ENCODE data around the gene URAD. TPM values are rescaled to one million over a fixed set of nuclear protein-coding genes. Genes with fewer than 3 reads are reported as not detected.
A peak's percentile ranks its signal among the peaks of the same experiment; 100 is the strongest.

The URAD gene
- polyA plus RNA-seq, 2 of the 4 experiments (the other 2 are of a cell fraction): not detected

DNA sequence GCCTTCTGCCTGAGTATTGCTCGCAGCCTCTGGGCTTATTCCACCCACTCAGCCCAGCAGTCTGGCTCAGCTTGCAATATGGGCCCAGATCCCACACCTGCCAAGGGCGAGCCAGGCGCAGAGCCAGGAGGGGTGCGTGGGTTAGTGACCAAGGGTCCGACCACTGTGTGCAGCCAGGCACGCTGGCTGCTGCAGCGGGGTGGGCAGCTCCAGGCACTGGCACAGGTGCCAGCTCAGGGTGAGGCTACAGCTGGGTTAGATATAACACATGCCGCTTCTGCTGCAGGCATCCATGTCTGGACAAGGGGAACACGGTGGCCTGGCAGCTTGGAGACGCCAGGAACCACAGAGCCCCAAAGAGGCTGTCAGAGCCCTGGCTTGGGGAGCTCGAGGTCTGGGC, 12.6 kb upstream of the URAD start:
- POLR2A ChIA-PET: no interaction called here
- no peak for DNase-seq (ENCODE audit: low read depth in 1 of 2, low spot score in 1 of 2)
- WGBS (ENCODE audit: missing lambda C conversion rate): 88% methylated on average over 4 of the region's 11 CpGs
- H3K27ac ChIP-seq: no peak overlapping the region
- CTCF ChIA-PET: interaction anchor here (1.0 to 2.3 kb wide), 3 partner anchors 16 to 639 kb away, joined by 3 to 9 read pairs (median 6); no protein-coding TSS in a partner anchor
- no peak overlapping the region for H3K4me3 ChIP-seq
- H3K9me3 ChIP-seq: no peaks in the 10 kb centered on the region
- no peak overlapping the region for H3K4me2 ChIP-seq
- no peak for FAIRE-seq
- no peaks in the 10 kb centered on the region for H3K4me1 ChIP-seq
- ATAC-seq: peak in 1 of 2 experiments; percentile 50; a peak in 2 of 6 replicates
- no peak for TF ChIP-seq PHF8 (IDR thresholded peaks at IDR 0.05; ENCODE audit: borderline replicate concordance, low read depth)
- TF ChIP-seq NPAS2 (CRISPR knock-in tag; IDR thresholded peaks at IDR 0.05; ENCODE audit: borderline replicate concordance): no peak
- TF ChIP-seq, protein P1, sequence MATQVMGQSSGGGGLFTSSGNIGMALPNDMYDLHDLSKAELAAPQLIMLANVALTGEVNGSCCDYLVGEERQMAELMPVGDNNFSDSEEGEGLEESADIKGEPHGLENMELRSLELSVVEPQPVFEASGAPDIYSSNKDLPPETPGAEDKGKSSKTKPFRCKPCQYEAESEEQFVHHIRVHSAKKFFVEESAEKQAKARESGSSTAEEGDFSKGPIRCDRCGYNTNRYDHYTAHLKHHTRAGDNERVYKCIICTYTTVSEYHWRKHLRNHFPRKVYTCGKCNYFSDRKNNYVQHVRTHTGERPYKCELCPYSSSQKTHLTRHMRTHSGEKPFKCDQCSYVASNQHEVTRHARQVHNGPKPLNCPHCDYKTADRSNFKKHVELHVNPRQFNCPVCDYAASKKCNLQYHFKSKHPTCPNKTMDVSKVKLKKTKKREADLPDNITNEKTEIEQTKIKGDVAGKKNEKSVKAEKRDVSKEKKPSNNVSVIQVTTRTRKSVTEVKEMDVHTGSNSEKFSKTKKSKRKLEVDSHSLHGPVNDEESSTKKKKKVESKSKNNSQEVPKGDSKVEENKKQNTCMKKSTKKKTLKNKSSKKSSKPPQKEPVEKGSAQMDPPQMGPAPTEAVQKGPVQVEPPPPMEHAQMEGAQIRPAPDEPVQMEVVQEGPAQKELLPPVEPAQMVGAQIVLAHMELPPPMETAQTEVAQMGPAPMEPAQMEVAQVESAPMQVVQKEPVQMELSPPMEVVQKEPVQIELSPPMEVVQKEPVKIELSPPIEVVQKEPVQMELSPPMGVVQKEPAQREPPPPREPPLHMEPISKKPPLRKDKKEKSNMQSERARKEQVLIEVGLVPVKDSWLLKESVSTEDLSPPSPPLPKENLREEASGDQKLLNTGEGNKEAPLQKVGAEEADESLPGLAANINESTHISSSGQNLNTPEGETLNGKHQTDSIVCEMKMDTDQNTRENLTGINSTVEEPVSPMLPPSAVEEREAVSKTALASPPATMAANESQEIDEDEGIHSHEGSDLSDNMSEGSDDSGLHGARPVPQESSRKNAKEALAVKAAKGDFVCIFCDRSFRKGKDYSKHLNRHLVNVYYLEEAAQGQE (IDR thresholded peaks at IDR 0.05): no peak
- TF ChIP-seq MAFK (IDR thresholded peaks at IDR 0.05; ENCODE audit: partially characterized antibody): no peak
- no peak for TF ChIP-seq HES2 (IDR thresholded peaks at IDR 0.05)
- TF ChIP-seq ATOH8 (CRISPR knock-in tag; IDR thresholded peaks at IDR 0.05; ENCODE audit: low read depth): no peak
- TF ChIP-seq PBX3 (IDR thresholded peaks at IDR 0.05): no peak

DNA sequence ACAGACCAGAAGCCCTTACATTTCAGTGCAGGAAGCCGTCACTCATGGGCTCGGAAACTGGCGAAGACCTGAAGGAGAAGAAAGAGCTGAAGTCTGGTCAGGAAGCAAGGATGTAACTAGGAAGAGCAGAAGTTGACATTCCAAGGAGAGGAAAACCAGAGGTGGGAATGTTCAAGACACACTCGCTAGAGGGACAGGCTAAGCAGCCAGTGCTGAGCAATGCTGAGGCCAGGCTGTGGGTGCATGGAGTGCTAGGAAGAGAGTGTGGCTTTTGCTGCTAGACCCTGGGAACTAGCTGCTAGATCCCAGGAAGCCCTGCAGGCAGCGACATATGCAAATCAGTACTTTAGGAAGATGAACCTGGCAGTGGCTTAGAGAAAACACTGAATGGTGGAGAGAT, 12.1 kb upstream of the URAD start:
- Histone ChIP-seq H3K4me3 (no peak overlapping the region), H3K9me3 (no peaks in the 10 kb centered on the region), H3K4me2 (no peak overlapping the region), H3K4me1 (no peaks in the 10 kb centered on the region), H3K27ac (no peak overlapping the region)
- WGBS (ENCODE audit: missing lambda C conversion rate): 38% methylated on average over 5 of the region's 5 CpGs
- FAIRE-seq: no peak
- DNase-seq (ENCODE audit: low read depth in 1 of 2, low spot score in 1 of 2): peak in 1 of 2 experiments; percentile 5
- peak; percentile 72 to 80; a peak in 5 of 6 replicates for ATAC-seq
- POLR2A ChIA-PET: no interaction called here
- TF ChIP-seq ZNF302 (CRISPR knock-in tag; IDR thresholded peaks at IDR 0.05): no peak
- TF ChIP-seq, protein P1 (IDR thresholded peaks at IDR 0.05): no peak
- no peak for TF ChIP-seq TFCP2L1 (CRISPR knock-in tag; IDR thresholded peaks at IDR 0.05)
- no peak for TF ChIP-seq RFX5 (IDR thresholded peaks at IDR 0.05)
- TF ChIP-seq KDM1A (IDR thresholded peaks at IDR 0.05; ENCODE audit: low read depth): no peak
- no peak for TF ChIP-seq ATOH8 (CRISPR knock-in tag; IDR thresholded peaks at IDR 0.05; ENCODE audit: low read depth)
- TF ChIP-seq MYC (IDR thresholded peaks at IDR 0.05; ENCODE audit: borderline replicate concordance, low read length): no peak
- no peak for TF ChIP-seq POLR2A (IDR thresholded peaks at IDR 0.05; ENCODE audit: low read length)
- no peak for TF ChIP-seq KDM5A (IDR thresholded peaks at IDR 0.05)
- TF ChIP-seq FOSB (CRISPR knock-in tag; IDR thresholded peaks at IDR 0.05): no peak
- TF ChIP-seq TP53 (CRISPR knock-in tag; IDR thresholded peaks at IDR 0.05): no peak
- TF ChIP-seq, protein P2, sequence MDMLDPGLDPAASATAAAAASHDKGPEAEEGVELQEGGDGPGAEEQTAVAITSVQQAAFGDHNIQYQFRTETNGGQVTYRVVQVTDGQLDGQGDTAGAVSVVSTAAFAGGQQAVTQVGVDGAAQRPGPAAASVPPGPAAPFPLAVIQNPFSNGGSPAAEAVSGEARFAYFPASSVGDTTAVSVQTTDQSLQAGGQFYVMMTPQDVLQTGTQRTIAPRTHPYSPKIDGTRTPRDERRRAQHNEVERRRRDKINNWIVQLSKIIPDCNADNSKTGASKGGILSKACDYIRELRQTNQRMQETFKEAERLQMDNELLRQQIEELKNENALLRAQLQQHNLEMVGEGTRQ (IDR thresholded peaks at IDR 0.05): no peak
- TF ChIP-seq ZFP36 (IDR thresholded peaks at IDR 0.05; ENCODE audit: borderline replicate concordance, partially characterized antibody): no peak
- no peak for TF ChIP-seq HDAC2 (IDR thresholded peaks at IDR 0.05)
- no peak for TF ChIP-seq HOXB5 (CRISPR knock-in tag; IDR thresholded peaks at IDR 0.05)
- TF ChIP-seq PHF8 (IDR thresholded peaks at IDR 0.05; ENCODE audit: borderline replicate concordance, low read depth): no peak
- CTCF ChIA-PET: interaction anchor here (1.0 to 2.3 kb wide), 3 partner anchors 16 to 639 kb away, joined by 3 to 9 read pairs (median 6); no protein-coding TSS in a partner anchor
